Renal cortex interstitium (tissue), 15 donors: ENCODE results near the gene BBX. TPM values are rescaled to one million over a fixed set of nuclear protein-coding genes. Genes with fewer than 3 reads are reported as not detected.

Experiments used
- DNase-seq, 11 donors: peaks; one replicate each; pipeline ENCODE4 v3.0.0-alpha.2; 2013; ENCODE audit warnings: low read depth in 9 of 11, low spot score in 4 of 11; ENCODE audit errors: extremely low read depth in 1 of 11
- long read RNA-seq, 16 experiments: transcript quantifications; one replicate each; lab custom pipeline, GENCODE V29; 2026
- polyA plus RNA-seq, 3 donors: library from polyadenylated mRNA; unstranded; fragments of 120-200 nt; gene quantifications; one replicate each; pipeline ENCODE4 v1.2.1, GENCODE V29; 2013; ENCODE audit not compliant: insufficient read length in 3 of 3

Gene BBX
- 10 to 100 TPM; 66.2 to 76.0 (median 73.4) TPM for polyA plus RNA-seq
- long read RNA-seq, donor 1, partial matches to known transcripts = 9 of 10 reads
- long read RNA-seq, donor 1, other reads (novel, unspliced or antisense) = 0 of 10 reads
- long read RNA-seq, donor 2, partial matches to known transcripts = 9 of 9 reads
- long read RNA-seq, donor 2, other reads (novel, unspliced or antisense) = 0 of 9 reads
- long read RNA-seq, donor 3, partial matches to known transcripts = 26 of 27 reads
- long read RNA-seq, donor 3, other reads (novel, unspliced or antisense) = 0 of 27 reads
- long read RNA-seq, donor 4, full-length matches to known transcripts = 2 of 17 reads
- long read RNA-seq, donor 4, partial matches to known transcripts = 15 of 17 reads
- long read RNA-seq, donor 4, other reads (novel, unspliced or antisense) = 0 of 17 reads
- long read RNA-seq, donor 5 = 0 reads
- long read RNA-seq, donor 6, partial matches to known transcripts = 41 of 42 reads
- long read RNA-seq, donor 6, other reads (novel, unspliced or antisense) = 0 of 42 reads
- long read RNA-seq, donor 7, partial matches to known transcripts = 61 of 61 reads
- long read RNA-seq, donor 7, other reads (novel, unspliced or antisense) = 0 of 61 reads
- long read RNA-seq, donor 8, partial matches to known transcripts = 142 of 142 reads
- long read RNA-seq, donor 8, other reads (novel, unspliced or antisense) = 0 of 142 reads
- long read RNA-seq, donor 9, full-length matches to known transcripts = 1 of 12 reads
- long read RNA-seq, donor 9, partial matches to known transcripts = 11 of 12 reads
- long read RNA-seq, donor 9, other reads (novel, unspliced or antisense) = 0 of 12 reads
- long read RNA-seq, donor 10, partial matches to known transcripts = 33 of 34 reads
- long read RNA-seq, donor 10, other reads (novel, unspliced or antisense) = 0 of 34 reads
- long read RNA-seq, donor 11, full-length matches to known transcripts = 2 of 35 reads
- long read RNA-seq, donor 11, partial matches to known transcripts = 33 of 35 reads
- long read RNA-seq, donor 11, other reads (novel, unspliced or antisense) = 0 of 35 reads
- long read RNA-seq, donor 12, partial matches to known transcripts = 28 of 28 reads
- long read RNA-seq, donor 12, other reads (novel, unspliced or antisense) = 0 of 28 reads
- long read RNA-seq, donor 13, partial matches to known transcripts = 38 of 39 reads
- long read RNA-seq, donor 13, other reads (novel, unspliced or antisense) = 0 of 39 reads
- long read RNA-seq, donor 14, full-length matches to known transcripts = 2 of 11 reads
- long read RNA-seq, donor 14, partial matches to known transcripts = 9 of 11 reads
- long read RNA-seq, donor 14, other reads (novel, unspliced or antisense) = 0 of 11 reads
- long read RNA-seq, donor 15 = 0 reads
- long read RNA-seq, donor 16, full-length matches to known transcripts = 6 of 169 reads
- long read RNA-seq, donor 16, partial matches to known transcripts = 163 of 169 reads
- long read RNA-seq, donor 16, other reads (novel, unspliced or antisense) = 0 of 169 reads

GRCh38 chr3:107522510-107523288 is at the start of gene BBX:
Gene BBX (plus strand): TSS chr3:107522962. CDS start chr3:107710461, 187,499 bp downstream.
- peak; percentile 90 to 98 (median 94) for DNase-seq

DNA sequence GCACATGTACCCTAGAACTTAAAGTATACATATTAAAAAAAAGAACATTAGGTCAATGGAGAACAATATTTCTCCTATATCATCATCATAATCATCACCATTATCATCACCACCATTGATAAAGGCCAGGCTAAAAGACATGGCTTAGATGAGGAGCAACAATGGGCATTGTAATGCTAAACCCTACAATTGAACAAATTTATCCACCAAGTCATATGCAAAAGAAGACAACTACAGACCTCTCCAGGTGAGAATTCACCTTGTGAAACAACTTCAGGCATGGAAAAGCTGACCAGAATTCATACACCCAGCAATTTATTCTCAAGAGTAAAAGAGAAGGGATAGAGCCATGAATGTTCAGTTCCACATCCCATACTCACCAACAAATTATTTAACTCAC is 46.3 kb upstream of the BBX start:
- DNase-seq = no peak

GRCh38 chr3:107487490-107487889 is 35.3 kb upstream of the BBX start:
- no peak for DNase-seq

DNA sequence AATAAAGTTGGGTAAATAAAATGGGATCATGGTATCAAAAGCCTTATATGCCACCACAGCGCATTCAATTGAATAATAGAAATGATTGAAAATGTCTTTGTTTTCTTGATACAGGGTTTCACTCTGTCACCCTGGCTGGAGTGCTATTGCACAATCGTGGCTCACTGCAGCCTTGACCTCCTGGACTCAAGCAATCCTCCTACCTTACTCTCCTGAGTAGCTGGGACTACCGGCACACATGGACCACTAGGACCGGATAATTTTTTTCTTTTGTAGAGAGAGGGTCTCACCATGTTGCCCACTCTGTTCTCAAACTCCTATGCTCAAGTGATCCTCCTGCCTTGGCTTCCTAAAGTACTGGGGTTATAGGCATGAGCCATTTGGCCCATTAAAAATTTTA is 33.8 kb upstream of the BBX start:
- DNase-seq = no peak

DNA sequence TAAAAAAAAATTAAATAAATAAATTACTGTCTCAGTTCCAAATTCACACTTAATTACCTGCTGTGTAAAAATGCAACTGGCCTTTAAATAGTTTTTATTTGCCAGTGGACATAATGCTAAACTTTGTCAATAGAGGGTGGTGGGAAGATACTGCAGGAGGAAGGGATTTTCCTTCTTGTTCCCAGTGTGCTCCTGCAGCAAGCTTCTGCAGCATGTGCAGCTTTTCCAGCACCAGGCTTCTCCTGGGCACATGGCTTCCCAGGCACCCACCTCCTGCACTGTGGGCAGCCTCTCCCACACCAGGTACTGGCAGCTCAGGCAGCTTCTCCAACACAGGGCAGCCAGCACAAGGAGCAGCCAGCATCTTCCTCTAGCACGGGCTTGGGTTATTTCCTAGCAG is 29.6 kb upstream of the BBX start:
- DNase-seq = no peak

DNA sequence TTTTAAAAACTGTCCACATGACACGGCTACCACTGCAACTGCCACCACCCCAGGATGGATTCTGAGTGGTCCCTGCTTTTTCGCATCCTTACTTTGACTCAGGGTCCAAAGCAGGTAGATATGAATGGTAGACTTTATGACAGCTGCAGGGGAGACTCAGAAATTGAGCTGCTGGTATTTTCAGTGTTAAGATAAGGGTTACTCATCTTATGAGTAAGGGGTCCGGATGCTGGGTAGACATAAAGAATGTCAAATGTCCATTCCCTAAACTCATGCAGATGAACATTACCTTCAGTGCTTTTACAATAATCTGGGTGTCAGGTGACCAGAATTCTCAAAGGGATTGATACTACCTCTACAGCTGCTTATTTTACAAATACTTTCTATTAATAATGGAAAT is 25.9 kb upstream of the BBX start:
- DNase-seq = no peak

DNA sequence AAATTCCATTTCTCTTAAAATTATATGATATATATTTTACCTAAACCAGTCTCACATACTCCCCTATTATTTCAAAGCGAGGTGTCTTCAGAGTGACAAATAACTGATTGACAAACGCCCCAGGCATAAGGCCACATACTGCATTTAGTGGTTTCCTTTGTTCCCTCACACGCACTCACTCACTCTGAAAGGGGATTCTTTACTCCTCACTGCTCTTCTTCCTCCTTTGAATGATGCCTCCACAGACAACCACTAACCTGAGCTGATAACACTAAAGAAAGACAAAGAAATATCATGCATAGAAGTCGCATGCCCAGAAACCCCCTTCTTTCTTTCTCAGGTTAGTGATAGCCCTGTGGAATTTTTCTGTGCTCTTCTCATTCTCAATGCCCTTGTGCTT is 24.1 kb upstream of the BBX start:
- no peak for DNase-seq

DNA sequence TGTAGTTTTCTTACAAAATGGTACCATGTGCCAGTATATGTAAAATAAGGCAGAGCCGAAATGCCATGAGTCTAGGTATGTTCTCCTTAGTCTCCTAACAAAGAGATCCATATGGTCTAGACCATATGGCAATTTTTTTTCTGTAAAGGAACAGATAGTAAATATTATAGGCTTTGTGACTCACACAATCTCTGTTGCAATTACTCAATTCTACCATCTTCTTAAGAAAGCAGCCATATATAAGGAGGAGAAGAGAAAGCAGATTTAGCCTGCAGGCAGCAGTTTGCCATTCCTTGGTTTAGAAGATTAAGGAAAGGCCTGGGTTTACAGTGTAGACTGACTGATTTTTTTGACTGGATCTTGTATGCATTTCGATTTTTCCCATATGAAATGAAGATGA is 16.3 kb upstream of the BBX start:
- DNase-seq = no peak

DNA sequence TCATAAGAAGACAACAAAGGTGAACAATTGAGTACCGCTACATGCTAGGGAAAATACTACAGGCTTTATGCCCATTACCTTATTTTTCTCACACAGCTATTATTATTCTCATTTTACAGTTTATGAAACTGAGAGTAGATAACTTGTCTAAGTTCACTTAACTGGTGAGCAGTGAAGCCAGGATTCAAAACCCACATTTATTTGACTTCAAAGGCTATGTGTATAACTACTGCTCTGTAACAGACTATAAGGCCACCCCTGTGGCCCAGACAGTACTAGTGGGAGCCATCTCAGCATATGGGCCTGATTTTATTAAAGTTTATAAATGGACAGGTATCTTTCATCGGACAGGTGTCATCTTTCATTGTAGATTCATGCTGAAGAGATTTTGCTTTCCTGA is 14.4 kb upstream of the BBX start:
- no peak for DNase-seq

- DNase-seq = no peak
These were observed 10.7 kb upstream of the BBX start for GRCh38 chr3:107512108-107512507.

DNA sequence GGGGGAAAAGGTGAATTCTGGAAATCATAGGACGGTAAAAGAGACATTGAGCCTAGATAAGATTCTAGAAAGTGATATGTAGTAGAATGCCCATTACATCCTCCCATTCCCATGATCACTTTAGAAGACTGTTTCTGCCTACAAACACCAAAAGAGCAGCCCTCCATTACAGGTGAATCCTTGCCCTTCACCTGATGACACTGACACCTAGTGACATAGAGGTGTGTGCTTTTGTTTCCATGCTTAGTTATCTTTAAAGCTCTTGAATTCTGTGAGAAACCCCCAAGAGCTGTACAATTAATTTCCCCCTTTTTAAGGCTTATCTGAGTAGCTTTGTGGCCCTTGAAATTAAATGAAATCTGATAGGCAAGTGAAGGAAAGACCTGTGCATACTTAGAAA is 8.3 kb upstream of the BBX start:
- DNase-seq = no peak

- DNase-seq = no peak
These were observed 6.3 kb upstream of the BBX start for GRCh38 chr3:107516475-107516874.

- DNase-seq = no peak
These were observed 2.2 kb upstream of the BBX start for GRCh38 chr3:107520535-107520934.

GRCh38 chr3:107521469-107522059 is 1.2 kb upstream of the BBX start:
- no peak for DNase-seq

GRCh38 chr3:107523289-107523538 is 452 bp downstream of the BBX start:
- peak in 3 of 11 donors; percentile 34 to 64 (median 36) for DNase-seq

DNA sequence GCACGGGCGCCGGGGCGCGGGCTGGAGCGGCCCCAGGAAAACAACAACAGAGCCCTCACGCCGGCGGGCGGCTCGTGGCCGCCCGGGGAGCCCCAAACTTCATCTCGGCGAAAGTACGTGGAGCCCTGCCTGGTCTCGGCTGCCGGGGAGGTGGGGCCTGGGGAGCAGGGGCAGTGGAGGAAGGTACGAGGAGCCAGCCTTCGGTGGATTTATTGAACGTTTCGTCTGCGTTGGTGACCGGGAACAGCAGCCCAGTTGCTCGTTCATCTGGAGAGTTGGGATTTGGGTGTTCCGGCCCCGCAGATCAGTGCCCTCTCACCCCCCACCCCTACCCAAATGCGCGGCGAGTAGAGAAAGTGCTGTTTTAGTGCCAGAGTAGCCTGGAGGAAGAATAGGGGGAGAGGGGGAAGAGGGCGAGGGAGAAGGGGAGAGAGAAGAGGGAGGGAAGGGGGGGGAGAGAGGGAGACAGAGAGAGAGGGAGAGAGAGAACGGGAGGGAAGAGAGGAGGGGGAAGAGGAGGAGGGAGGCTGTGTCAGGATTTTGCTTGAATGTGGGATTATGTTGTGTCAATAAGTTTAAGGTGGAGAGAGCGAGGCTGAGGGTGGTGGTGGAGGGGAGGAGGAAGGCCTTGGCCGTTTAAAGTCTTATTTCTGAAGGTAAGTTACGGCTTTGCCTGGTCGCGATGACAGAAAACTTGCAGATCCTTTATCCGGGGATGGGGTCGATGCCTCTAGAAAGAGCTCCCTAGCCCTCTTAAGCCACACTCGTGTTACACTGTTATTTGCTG is 970 bp downstream of the BBX start:
- DNase-seq = peak in 10 of 11 donors; percentile 42 to 67 (median 60)

DNA sequence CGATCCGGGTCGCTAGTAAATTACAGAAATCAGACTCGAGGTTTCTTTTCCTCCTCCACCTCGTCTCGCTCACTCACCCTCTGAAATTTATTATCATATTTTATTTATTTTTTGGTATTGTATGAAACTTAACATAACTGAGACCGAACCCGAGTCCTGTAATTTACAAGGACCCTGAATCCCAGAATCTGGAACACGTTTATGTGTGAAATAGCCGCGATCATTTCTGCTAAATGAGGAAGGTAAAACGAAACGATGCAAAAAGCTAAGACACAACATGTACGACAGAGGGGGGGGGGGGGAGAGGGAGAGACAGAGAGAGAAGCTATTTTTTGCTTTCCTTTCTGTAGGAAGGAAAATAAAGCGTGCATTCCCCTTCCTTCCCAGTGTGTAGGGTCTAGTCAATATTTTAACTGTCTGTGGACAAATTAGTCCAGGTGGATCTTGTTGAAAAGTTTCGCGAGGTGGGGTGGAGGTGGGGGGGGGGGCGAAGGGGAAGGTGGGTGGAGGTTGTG is 1.6 kb downstream of the BBX start:
- peak in 7 of 11 donors; percentile 12 to 45 (median 31) for DNase-seq
